SU-DHL-6 (cell line): ENCODE data around the gene ARHGAP10.

Source experiments
- CTCF ChIP-seq: fragments of 200-600 bp; sonication (generic); IDR thresholded peaks from one replicate; pipeline ENCODE4 v1.5.1; 2017; ENCODE audit warnings: antibody characterized with exemption, mild to moderate bottlenecking, low read length, moderate library complexity; ENCODE audit not compliant: insufficient read depth, poor library complexity, severe bottlenecking
- EZH2phosphoT487 ChIP-seq: fragments of 200-600 bp; sonication (generic), shearing (Covaris generic); conservative IDR thresholded peaks from 2 replicates; pipeline ENCODE4 v1.6.1; 2018; ENCODE audit warnings: mild to moderate bottlenecking, antibody characterized with exemption, low read length, moderate library complexity, mixed read lengths

DNA sequence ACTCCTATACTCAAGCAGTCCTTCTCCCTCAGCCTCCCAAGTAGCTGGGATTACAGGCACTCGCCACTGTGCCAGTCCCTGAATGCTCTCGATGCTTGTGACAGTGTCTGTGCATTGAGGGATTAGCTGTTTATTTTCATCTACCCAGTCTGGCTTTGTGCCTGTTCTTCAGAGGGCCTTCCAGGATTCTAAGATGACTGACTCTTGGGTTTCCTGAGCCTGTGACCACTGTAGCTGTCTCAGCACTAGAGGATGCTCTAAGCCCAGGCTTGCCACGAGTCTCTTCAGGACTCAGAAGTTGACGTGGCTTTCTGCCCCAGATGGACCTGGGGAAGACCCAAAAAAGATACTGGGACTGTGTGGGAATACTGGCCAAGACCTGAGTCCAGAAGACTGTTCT is 201.4 kb downstream of the ARHGAP10 start:
- TF ChIP-seq CTCF = no peak
- TF ChIP-seq EZH2phosphoT487 = no peak
